Epithelial cell of prostate (primary cell): Measurements from ENCODE around the gene KRT38.

Source experiments
- DNase-seq: peaks from one replicate; pipeline ENCODE4 v3.0.0-alpha.2; 2011; ENCODE audit warnings: low read depth, low spot score
- H3K27ac ChIP-seq: fragments of 450-650 bp; 2 replicates; pipeline ENCODE4 v1.5.1; 2017; ENCODE audit warnings: mild to moderate bottlenecking

Gene KRT38

DNA sequence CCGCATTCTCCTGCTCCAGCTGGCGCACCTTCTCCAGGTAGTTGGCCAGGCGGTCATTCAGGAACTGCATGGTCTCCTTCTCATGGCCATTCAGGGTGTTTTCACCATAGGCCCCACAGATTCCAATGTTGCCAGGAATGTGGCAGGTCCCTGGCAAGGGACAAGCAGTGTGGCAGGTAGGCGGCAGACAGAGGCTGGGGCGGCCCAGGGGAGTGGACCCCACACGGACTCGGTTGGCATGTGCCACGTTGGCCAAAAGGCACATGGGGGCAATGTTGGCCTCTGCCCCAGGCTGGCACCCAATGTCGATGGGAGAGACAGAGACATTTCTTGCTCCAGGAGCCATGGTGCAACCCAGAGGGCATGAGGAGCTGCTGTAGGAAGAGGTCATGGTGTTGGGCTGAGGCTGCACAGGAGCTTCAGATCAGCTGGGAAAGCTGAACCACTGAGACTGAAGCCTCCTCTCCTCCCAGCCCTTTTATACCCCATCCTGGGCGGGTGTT lies at the start of gene KRT38:
Gene KRT38, minus strand, starts transcription at position 453 of the 503 bp plus-strand sequence. Its CDS starts 62 bp downstream, at position 391.
- DNase-seq: no peak
- H3K27ac ChIP-seq: no peak within 1 kb of the TSS

- no peak within 1 kb of the TSS for H3K27ac ChIP-seq
- DNase-seq: no peak
Observed at GRCh38 chr17:41489531-41489930, 48.7 kb upstream of the KRT38 start, which contains the start of gene KRT36. TSS of gene KRT36 (minus strand) at chr17:41489910. CDS start at chr17:41489864, 46 bp downstream.

DNA sequence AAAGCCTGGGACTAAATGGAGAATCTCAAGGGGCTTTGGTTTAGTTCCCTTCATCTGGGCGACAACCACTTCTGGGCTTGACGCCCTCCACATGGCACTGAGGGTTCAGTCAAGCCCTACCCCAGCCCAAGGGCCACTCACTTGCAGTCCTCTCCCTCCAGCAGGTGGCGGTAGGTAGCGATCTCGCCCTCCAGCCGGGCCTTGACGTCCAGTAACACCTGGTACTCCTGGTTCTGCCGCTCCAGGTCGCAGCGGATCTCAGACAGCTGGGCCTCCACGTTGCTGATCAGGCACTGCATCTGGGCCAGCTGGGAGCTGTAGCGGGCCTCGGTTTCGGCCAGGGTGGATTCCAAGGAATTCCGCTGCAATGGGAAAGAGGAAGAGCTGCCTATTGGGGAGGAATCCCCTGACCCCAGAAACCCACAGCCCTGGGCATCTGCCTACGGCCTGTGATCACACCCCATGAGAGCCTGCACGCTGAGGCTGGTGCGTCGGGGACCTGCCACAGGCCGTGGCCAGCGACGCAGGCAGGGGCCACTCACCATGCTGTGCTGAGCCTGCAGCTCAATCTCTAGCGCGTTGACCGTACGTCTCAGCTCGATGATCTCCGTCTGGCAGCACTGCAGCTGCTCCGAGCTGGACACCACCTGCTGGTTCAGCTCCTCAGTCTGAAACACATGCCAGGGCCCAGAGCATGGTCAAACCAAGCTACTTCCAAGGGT lies 46.2 kb upstream of the KRT38 start:
- H3K27ac ChIP-seq: no peak overlapping the region
- DNase-seq: no peak

DNA sequence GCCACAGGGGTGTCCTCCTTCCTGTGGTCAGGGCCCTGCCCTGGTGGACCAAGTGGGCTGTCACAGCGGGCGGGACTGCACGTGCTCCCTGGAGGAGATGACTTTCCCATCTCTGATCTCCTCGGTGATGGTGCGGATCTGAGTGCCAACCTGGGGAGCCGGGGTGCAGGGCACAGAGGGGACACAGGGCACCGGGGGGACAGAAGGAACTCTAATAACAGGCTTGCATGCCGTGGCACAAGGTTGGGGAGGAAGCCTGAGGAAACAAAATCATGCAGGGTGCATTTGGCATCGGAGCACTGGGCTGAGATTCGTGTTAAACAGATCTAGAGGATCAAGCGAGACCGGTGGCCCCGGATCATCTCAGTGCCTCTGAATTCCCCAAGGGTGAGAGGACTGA lies 45.5 kb upstream of the KRT38 start:
- DNase-seq: no peak
- no peak overlapping the region for H3K27ac ChIP-seq

DNA sequence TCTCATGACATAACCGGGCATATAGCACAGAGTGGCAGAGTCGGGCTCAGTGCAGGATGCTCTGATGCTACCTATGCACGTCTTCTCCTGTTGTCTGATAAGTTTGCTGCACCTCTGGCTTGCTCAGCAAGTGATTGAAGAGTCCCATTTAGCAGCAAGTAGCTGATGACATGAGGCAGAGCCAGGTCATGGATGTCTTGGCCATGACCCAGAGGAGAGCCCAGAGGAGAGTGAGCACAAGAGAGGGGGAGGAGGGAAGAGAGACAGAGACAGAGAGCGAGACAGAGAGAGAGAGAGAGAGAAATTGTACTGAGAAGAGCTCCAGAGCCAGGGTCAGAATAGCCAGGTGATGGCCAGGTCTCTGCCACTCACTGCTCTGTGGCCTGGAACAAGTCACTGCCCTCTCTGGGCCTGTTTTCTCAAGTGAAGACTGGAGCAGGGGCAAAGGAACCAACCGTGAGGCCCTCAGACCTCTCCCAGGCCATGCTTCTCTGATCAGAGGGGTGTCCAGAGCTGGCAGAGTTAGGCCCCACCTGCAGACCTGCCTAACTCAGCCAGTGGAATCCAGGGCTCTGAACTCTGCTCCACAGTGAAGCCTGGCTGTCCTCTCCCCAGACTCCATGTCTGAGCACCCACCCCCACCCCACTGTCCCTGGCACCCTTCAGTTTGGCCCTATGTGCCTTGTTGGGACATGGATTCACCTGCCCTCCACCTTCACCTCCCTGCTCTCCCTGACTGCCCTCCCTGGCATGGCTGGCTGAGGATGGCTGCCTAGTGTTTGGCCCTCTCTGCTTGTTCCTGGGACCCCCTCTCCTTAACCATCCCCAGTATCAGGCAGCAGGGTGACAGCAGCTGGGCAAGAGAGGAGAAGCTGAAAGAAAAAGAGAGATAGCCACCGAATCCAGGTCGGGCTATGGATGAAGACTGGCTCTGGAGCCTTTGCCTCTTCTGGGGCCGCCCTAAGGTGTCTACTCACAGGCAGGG lies 44.4 kb upstream of the KRT38 start:
- no peak overlapping the region for H3K27ac ChIP-seq
- DNase-seq: no peak

- no peak for DNase-seq
- H3K27ac ChIP-seq: no peak overlapping the region
Observed at GRCh38 chr17:41483991-41484826, 43.4 kb upstream of the KRT38 start.

DNA sequence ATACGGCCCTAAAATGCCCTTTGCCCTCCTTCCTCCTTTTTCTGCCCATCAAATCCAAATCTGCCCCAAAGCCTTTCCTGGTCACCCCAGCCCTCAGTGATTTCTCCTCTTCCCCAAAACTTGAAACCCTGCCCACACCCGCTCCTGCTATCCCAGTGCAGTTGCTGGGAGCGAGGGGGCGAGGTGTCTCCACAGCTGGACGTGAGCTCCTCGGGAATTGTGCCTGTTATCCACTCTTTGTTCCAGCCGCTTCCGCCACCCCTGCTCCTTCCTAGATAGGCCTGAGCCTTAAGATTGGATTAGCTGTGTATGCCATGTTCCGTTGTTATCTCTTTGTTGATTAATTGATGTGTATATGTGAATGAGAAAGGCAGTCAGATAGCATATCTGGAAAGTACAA lies 42.7 kb upstream of the KRT38 start:
- DNase-seq: no peak
- no peak overlapping the region for H3K27ac ChIP-seq

DNA sequence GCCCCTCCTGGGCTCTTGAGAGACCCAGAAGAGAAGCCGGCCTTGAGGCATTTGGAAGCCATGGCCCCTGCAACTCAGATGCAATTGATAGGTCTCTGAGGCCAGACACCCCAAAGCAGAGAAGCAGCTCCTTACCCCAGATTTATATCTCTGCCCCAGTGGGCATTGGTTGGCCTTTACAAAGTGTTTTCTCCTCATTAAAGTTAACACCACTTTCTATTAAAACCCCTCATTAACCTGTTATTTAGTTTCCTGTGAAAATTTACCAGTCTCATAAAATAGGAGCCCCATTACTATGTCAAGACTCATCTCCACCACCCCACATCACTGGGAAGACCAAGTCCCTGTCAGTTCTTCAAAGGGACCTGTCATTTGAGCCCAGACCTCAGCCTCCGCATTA lies 40.3 kb upstream of the KRT38 start, which contains the start of gene KRT35:
Gene KRT35, minus strand, starts transcription at position 116 of the 400 bp plus-strand sequence. Its CDS starts 54 bp downstream, at position 62.
- no peak for DNase-seq
- no peak within 1 kb of the TSS for H3K27ac ChIP-seq

DNA sequence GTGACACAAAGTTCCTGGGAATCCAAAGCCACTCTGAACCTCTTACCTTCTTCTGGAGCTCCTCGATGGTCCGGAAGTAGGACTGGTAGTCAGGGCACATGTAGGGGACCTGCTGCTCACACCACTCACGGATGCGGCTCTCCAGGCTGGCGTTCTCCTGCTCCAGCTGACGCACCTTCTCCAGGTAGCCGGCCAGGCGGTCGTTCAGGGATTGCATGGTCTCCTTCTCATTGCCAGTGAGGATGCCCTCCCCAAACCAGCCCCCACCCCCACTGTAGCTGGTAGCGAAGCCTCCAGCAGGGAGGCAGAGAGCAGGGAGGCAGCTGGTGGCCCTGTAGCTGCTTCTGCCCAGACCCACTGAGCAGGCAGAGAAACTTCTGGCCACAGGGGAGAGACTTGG lies 39.8 kb upstream of the KRT38 start:
- DNase-seq: no peak
- no peak overlapping the region for H3K27ac ChIP-seq

GRCh38 chr17:41480136-41480535 lies 39.4 kb upstream of the KRT38 start:
- H3K27ac ChIP-seq: no peak overlapping the region
- DNase-seq: no peak

DNA sequence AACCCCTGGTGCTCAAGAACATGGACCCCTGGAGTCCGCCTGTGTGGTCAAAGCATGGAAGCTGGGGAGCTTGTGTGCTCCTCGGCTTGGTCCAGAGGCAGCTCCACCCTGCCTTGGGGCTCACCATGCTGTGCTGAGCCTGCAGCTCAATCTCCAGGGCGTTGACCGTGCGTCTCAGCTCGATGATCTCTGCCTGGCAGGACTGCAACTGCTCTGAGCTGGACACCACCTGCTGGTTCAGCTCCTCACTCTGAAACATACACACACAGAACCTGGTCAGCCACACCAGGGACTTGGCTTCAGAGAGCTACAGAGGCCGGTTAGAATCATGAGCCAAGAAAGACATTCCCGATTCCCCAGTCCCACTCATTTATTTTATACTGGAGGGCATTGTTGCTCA lies 37.5 kb upstream of the KRT38 start:
- DNase-seq: no peak
- no peak overlapping the region for H3K27ac ChIP-seq

DNA sequence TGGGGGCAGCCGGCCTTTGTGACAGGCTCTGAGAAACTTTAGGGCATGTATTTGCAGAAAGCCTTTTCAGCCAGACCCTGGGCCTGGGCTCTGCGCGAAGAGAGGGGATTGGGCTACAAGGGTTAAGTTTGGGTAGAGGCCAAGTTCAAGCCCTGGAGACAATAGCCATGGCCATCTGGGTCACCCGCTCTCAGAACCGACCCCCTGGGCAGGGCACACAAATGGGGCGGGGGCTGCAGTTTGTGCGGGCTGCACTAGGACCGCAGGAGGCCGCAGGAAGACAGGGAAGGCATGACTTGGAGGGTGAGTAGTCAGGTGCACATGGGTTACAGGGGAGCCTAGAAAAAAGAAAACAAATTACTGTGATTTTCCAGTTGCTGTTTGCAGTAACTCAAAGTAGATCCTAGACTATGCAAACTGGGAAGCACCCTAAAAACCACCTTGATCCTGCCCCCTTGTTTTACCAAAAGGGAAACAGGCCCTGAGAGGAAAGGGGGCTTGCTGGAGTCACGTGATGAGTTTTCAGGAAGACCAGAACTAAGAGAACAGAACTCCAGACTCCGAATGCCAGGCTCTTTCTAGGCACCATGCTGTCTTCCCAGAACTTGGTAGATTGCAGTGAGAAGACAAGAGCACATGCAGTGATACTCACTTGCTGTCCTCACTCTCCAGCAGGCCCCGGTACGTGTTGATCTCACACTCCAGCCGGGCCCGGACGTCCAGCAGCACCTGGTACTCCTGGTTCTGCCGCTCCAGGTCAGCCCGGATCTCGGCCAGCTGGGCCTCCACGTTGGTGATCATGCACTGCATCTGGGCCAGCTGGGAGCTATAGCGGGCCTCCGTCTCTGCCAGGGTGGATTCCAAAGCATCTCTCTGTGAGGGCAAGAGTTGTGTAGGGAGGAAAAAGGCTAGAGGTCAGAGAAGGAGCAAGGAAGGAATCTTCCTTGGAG lies 36.4 kb upstream of the KRT38 start:
- no peak for DNase-seq

DNA sequence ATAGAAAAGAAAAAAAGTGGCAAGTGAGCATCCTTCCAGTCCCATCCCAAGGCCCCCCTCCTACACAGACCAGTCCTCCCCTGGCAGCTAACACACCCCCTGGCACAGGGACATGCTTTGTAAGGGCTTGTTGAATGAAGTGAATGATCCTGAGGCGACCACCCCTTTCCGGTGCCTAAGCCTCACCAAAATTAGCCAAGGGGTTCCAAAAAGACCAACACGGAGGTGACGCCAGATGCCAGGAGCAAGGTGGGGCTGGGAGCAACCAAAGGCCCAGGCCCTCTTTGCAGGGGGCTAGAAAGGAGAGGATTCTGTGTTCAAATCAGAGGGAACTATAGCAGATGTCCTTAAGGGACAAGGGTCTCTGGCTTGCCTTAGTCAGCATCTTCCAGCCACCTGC lies 34.6 kb upstream of the KRT38 start:
- DNase-seq: no peak
- H3K27ac ChIP-seq: no peak overlapping the region

More for the DNA sequence above, 36.4 kb upstream of the KRT38 start:
- no peak overlapping the region for H3K27ac ChIP-seq

GRCh38 chr17:41474863-41475262 lies 34.1 kb upstream of the KRT38 start:
- no peak for DNase-seq
- H3K27ac ChIP-seq: no peak overlapping the region

DNA sequence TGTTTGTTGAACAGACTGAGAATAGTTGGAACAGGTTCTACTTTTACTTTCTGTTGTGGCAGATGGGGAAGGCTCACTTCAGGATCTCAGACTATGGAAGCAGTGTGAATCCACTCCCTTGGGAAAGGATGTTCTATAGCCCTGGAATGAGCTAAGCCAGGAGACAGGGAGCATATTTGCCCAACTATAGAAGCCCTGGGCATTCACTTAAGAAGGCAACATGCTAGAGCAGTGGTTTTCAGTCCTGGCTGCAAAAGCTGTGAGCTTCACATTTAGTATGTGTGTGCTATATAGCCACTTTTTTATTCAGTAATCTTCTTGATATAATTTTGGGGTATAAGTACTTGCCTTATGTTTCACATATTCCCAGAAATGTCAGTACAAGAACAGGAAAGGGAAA lies 27.6 kb upstream of the KRT38 start:
- H3K27ac ChIP-seq: no peak overlapping the region
- DNase-seq: no peak

DNA sequence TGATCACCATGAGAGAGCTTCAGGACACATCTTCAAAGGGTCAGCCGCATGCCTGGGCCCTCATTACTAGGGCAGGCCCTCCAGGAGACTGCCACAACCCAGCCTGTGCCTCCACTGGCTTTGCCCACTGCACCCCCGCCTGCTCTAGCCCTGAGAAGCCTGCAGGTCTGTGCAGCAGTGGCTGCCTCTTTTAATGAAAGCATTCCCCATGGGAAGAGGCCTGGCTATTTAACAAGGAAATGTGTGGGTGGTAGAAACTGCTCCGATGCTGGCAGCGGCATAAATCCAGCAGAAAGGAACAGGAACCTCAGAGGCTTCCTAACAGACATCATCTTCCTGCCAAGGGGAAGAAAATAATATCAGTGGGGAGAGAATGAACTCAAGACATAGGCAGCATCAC lies 26.8 kb upstream of the KRT38 start:
- no peak for DNase-seq
- H3K27ac ChIP-seq: no peak overlapping the region

GRCh38 chr17:41466988-41467387 lies 26.2 kb upstream of the KRT38 start, which contains the start of gene KRT32:
TSS of gene KRT32 (minus strand) at chr17:41467386. CDS start at chr17:41467325, 61 bp downstream.
- no peak for DNase-seq
- H3K27ac ChIP-seq: no peak within 1 kb of the TSS

- DNase-seq: peak; percentile 87
- H3K27ac ChIP-seq: no peak overlapping the region
Observed at GRCh38 chr17:41464682-41465081, 23.9 kb upstream of the KRT38 start.

DNA sequence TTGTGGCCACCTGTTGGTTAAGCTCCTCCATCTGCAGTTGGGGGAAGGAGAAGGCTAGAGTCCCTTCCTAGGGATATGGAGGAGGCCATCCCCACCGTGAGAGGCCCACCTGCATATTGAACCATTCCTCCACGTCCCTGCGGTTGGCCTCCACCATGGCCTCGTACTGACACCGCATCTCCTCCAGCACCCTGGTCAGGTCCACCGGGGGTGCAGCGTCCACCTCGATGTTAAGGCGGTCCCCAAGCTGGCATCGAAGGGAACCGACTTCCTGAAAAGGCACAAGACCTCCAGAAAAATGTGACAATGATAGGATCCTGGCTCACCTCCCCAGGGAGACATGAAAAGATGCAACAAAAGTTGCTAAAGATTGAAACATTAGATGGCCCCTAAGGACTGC lies 23.4 kb upstream of the KRT38 start:
- no peak for DNase-seq
- H3K27ac ChIP-seq: no peak overlapping the region
